SK-MEL-5 (cell line): ENCODE results near the gene TOR4A. TPM values are rescaled to one million over a fixed set of nuclear protein-coding genes. Genes with fewer than 3 reads are reported as not detected.
"Not testable (repeated sequence)": the region's sequence is repeated elsewhere in the genome, so short reads cannot be mapped to it uniquely, and the experiment has no call there.

Source experiments
- DNase-seq: peaks from one replicate; pipeline ENCODE4 v3.0.0-alpha.2; 2016; ENCODE audit warnings: low read depth, low spot score
- in situ Hi-C: cut with HindIII; loops from 2 replicates; pipeline ENCODE4 v1.10.0; 2016; ENCODE audit warnings: low sequenced_read_pairs, high pct_unique_total_duplicates, low pct_unique_long_range_greater_than_20kb
- total RNA-seq: library from RNA; depleted of rRNA; stranded (reverse); fragments of >200 nt; shearing (Covaris generic); gene quantifications from 2 replicates; pipeline ENCODE4 v1.2.3, GENCODE V29; 2014

Gene TOR4A
- total RNA-seq, 1 experiment from 2014 or later, result 0.03 TPM

GRCh38 chr9:137236238-137236935, 41.1 kb upstream of the TOR4A start:
- in situ Hi-C loops, result no loop called here
- peak; percentile 83 for DNase-seq

- no peak for DNase-seq
- in situ Hi-C loops, result no loop called here
Observed at GRCh38 chr9:137236936-137237421, 40.5 kb upstream of the TOR4A start.

DNA sequence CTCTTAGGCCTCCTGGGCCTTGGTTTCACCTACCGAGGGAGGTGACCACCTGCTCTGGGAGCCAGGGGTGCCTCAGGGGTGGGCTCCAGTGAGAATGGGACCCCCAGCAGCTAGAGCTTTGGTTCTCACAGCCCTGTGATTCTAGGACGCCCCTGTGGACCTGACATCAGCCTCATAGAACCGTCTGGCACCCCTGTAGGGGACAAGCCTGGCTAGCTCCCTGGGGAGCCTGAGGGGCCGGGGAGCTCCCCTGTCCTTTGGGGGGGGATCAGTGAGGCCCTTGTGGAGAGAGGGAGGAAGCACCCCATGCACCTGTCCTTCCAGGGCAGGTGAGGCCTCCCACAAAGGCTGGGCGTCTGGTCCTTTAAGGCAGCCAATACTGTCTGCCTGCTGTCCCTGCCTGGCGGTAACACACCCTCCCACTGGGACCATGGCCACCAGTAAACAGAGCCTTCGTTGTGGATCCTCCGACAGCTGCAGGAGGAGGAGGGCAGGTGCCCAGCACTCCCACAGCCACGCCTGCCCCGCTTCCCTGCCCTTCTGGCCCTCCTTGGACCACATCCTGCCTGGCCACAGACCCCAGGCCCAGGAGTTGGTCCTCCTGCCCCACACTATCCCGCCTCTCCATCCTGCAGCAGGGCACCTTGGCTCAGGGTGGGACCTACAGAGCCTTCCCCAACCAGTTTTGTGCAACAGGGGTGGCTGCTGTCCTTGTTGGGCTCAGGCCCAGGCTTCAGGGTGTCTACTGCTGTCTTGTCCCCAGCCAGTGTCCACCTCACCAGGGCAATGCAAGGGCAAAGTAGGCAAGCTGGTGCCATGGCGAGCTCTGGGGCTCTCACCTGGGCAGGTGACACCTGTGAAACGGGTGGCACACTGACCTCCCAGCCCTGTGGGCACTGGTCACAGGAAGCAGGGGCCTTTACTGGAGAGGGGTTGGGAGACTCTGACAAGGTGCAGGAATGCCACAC, 39.5 kb upstream of the TOR4A start:
- in situ Hi-C loops, result no loop called here
- DNase-seq, result no peak

DNA sequence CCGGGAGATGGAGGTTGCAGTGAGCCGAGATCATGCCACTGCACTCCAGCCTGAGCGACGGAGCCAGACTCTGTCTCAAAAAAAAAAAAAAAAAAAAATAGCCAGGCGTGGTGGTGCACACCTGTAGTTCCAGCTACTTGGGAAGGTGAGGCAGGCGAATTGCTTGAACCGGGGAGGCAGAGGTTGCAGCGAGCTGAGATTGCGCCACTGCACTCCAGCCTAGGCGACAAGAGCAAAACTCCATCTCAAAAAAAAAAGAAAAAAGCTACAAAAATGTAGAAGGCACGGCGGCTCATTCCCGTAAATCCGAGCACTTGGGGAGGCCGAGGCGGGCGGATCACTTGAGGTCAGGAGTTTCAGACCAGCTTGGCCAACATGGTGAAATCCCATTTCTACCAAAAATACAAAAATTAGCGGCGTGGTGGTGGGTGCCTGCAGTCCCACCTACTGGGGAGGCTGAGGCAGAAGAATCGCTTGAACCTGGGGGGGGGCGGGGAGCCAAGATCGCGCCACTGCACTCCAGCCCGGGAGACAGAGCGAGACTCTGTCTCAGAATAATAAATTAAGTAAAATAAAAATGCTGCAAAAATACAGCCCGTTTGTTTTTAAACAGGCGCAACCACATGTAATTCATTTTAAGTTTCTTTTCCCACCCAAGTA, 37.9 kb upstream of the TOR4A start:
- DNase-seq, in situ Hi-C loops: not testable (repeated sequence)

DNA sequence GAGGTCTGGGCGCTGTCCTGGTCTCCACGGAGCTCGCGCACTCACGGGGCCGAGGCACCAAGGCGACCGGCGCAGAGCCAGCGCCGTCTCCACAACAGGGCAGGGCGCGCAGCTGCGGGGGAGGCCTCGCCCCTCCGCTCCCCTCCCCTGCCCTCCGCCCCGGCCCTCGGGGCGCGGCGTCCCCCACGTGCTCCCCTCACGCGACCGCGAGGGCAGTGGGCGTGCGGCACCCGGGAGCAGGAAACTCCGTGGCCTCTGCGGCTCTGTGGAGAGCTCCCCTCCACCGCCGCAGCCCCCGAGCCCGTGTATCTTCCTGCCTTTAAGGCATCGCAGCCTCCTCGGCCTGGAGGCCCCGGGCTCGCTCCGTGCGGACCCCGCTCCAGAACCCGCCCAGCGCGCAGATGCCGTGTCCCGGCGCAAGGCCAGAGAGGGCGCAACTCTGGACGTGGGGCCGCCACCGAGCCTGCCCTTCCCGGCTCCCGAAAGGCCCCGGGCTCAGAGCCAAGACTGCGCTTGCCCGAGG, 37.1 kb upstream of the TOR4A start:
- in situ Hi-C loops, result no loop called here
- DNase-seq, result peak; percentile 75

GRCh38 chr9:137240841-137241489, 36.6 kb upstream of the TOR4A start, which contains the start of gene TUBB4B:
Gene TUBB4B, plus strand, starts transcription at chr9:137241287. Its CDS starts 74 bp downstream, at chr9:137241361.
- peak; percentile 100 for DNase-seq

DNA sequence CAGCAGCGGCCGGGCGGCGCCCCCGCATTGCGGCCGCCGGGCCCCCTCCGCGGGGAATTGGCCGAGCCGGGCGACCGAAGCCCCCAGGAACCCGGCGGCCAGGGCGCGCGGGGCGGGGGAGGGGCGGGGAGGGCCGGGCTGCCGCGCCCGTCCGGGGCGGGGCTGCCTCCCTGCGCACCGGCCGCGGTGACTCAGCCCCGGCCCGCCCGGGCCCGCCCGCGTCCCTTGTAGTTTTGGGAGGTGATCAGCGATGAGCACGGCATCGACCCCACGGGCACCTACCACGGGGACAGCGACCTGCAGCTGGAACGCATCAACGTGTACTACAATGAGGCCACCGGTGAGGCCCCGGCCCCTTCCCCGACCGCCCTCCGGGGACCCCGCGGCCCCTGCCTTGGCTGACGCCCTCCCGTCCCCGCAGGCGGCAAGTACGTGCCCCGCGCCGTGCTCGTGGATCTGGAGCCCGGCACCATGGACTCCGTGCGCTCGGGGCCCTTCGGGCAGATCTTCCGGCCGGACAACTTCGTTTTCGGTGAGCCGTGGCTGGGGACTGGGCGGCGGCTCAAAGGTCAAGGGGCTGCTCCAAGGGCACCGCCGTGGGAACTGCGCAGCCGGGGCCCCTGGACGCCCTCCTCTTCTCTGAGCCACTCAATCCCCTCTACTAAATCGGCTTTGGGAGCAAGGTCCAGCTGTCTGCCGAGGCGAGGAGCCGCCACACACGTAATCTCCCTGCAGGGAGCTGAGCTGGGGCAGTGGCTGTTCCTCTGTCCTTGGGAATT, 35.8 kb upstream of the TOR4A start:
- DNase-seq, result no peak
- in situ Hi-C loops, result no loop called here

More at GRCh38 chr9:137240841-137241489, 36.6 kb upstream of the TOR4A start, which contains the start of gene TUBB4B:
- in situ Hi-C loops, result no loop called here

- DNase-seq, result no peak
- in situ Hi-C loops, result no loop called here
Observed at GRCh38 chr9:137242269-137243203, 35.0 kb upstream of the TOR4A start.

DNA sequence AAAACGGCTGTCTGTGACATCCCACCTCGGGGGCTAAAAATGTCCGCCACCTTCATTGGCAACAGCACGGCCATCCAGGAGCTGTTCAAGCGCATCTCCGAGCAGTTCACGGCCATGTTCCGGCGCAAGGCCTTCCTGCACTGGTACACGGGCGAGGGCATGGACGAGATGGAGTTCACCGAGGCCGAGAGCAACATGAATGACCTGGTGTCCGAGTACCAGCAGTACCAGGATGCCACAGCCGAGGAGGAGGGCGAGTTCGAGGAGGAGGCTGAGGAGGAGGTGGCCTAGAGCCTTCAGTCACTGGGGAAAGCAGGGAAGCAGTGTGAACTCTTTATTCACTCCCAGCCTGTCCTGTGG, 34.3 kb upstream of the TOR4A start:
- in situ Hi-C loops, DNase-seq: not testable (repeated sequence)

- DNase-seq, result no peak
- in situ Hi-C loops, result no loop called here
Observed at GRCh38 chr9:137243626-137244485, 33.7 kb upstream of the TOR4A start.

DNA sequence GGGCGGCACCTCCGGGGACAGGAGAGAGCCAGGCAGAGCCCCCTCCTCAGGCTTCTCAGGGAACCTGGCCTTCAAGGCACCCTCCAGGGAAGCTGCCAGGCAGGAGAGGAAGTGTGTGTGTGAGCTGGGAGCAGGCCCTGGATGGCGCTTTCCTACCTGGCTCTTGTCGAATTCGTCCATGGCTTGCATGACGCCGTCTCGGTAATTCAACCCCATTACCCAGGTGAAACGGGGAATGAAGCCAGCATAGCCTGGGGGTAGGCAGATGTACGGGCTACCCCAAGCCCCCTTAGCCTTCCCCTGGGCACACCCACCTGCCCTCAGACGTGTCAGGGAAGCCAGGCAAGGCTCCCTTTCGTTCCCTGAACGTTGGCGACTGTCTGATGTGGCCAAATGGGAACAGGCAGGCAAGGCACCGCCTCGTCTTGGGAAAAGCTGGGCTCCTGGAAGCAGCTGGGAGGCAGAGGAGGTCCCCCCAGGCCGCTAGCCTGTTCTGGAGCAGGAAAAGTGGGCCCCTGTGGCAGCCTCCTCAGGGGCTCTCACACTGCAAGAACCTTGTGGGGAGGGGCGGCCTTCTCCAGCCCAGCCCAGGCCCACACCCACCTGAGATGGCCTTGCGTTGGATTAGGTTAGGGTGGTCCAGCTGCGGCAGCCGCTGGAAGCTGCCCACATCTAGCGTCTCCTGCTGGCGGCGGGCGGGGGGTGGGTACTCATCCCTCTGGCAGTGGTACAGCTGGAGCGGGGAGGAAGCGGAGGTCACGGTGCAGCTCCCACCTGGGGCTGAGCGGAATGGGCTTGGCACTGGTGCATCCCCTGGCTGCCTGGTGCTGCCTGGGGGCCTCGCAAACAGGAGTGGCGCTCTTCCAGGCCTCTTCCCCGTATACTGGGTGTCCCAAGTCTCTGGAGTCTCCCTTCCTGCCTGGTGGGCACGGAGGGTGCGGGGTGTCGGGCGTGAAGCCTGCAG, 32.8 kb upstream of the TOR4A start:
- in situ Hi-C loops, result no loop called here
- DNase-seq, result no peak

DNA sequence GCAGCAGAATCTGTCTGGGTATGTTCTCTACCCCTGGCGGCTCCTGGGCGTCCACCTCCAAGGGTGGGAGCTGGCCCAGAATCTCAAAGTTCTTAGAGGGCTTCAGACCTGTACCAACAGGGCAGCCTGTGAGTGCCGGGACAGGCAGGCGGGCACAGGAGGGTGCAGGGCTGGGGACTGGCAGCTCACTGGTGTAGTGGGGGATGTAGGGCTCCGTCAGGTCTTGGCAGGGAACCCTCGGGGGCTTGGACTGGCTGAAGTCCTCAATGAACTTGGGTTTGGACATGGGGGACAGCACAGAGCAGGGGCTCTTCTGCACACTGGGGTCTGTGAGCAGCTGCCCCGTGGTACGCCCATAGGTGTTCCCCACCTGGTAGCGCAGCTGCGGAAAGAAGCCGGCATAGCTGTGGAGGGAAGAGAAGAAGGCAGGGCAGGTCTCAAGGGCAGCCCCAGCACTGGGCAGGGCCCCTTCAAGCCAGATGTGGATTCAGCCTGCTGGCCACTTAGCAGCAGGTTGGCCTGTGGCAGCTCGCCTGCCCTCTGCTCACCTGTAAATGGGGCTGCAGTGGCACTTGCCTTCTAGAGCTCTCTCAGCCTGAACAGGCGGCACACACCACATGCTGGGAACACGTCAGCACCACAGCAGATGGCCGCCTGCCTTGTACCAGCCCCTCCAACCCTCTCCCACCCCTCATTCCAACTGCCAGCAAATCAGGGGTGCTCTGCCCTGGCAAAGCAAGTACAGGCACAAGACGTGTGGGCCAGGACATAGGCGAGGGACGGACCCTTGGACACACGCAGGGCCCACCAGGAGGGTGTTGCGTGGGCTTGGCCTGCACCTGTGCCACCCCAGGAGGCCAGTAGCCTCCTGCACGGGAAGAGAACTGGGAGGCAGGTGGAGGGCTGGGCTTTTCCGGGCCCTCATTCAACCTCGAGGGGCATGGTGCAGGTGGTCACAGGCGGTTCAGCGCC, 31.8 kb upstream of the TOR4A start:
- in situ Hi-C loops, result no loop called here

More for the DNA sequence above, 31.8 kb upstream of the TOR4A start:
- no peak for DNase-seq
